Activated T-cell treated with anti-CD3 and anti-CD28 coated beads for 24 hours (primary cell): ENCODE measurements around the gene MTMR1.
A peak's percentile ranks its signal among the peaks of the same experiment; 100 is the strongest.

Experiments
- DNase-seq: peaks from one replicate; pipeline ENCODE4 v3.0.0-alpha.2; 2020; ENCODE audit warnings: low read depth

MTMR1 gene

DNA sequence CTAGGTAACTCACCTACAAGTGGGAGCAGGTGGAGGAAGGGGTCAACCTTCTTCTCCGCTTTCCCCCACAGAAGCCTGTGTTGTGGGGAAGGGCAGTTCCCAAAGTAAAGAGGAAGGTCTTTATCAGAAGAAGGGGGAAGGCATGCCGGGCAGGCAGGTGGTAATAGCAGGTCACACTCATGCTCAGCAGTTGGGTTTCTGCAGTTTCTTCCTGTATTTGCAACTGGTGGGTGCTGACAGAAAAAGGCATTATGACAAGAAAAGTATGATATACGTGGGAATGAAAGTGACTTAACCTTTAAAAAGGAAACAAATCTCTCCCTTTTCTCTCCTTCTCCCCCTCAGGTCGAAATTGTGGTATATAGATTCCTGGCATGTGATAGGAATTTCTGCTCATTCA is 3.7 kb downstream of the MTMR1 start:
- no peak for DNase-seq

DNA sequence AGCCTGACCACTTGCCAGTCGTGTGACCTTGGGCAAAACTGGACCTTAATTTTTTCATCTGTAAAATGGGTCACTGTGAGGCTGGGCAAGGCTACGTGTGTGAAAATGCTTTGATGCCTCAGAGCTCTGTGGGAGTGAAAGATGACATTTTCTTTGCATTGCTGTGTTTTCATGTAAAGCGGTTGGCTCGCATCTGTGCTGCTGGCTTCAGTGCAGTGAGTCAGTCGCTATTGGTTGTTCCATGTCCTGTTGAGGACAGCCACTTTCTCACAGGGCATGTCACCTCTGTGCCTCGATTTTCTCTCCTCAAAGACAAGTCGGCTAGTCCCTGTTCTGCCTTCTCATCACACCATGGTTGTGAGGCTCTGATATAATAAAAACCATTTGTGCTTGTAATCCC is 4.4 kb downstream of the MTMR1 start:
- DNase-seq, result no peak

DNA sequence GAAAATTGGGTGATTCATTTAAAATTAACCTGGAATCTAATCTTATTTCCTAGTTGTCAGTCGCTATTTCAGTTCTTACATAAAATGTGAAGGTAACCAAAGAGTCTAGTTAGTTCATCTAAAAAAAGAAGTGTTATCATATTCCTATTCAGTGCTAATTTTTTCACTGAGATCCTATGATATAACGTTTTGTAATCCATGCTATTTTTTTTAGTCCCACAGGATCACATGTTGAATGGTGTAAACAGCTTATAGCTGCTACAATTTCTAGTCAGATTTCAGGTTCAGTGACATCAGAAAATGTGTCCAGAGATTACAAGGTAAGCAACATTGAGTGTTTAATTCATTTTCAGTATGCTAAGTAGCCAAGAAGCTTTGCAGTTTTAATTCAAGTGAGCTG is 5.8 kb downstream of the MTMR1 start:
- DNase-seq, result no peak

DNA sequence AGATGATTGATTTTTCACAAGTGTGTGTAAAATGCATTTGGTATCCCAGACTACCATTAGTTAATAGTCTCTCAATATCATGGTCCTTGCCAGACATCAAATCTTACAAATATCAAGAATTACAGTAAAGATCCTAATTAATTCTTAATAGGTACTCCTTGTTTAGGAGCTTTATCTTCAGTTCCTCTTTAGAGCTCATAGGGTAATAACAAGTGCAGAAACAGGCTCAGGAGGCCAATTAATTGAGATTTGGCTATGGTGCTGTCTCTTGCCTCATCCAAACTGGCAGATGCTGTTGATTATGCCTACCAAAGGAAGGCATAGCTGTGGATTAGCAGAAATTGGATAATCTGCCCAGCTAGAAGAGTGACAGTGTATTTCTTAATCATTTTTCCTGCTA is 6.9 kb downstream of the MTMR1 start:
- DNase-seq, result no peak

DNA sequence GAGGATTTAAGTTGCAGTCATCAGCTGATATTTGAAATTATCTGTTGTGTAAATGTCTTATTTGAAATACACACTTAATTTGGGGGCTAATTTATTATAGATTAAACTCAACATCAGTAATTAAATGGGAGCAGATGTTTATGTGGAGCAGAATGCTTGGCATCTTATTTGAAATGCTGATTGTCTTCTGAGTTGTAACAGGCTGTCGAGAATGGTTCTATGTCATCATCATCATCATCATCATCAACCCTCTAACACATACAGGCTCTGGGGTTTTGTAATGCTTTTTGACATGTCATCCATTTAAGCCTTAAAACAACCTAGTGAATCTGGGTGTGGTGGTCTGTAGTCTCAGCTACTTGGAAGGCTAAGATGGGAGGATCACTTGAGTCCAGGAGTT is 8.2 kb downstream of the MTMR1 start:
- no peak for DNase-seq

DNA sequence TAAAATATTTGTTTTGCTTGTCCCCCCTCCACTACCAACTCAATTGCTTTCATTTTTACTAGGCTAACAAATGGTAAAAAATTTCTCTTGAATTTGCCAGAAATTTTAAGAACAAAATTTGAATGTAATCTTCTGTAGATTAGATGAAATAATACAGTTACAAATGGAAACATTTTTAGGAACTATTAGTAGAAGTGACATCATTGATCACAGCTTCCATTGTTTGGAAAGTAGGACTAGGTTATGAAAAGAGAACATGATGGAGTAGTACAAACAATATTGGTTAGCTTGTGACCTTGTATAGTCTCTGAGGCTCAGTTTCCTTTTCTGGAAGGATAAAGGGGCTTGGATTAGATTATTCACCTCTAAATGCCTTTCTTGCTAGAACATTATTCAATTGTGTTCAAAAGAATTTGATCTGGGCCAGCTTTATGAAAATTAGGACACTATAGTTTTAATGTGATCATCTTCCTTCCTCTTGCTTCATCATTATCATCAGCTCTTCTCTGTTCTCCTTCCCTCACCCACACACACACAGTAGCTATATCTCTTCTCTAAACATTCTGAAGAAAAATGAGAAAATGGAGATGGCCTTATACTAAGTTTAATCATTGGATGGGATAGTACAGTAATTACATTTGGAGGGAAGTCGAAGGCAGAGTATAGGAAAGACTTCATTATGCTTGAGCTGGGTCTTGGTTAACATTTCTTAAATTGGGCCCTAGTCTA is 9.9 kb downstream of the MTMR1 start:
- DNase-seq, result no peak

DNA sequence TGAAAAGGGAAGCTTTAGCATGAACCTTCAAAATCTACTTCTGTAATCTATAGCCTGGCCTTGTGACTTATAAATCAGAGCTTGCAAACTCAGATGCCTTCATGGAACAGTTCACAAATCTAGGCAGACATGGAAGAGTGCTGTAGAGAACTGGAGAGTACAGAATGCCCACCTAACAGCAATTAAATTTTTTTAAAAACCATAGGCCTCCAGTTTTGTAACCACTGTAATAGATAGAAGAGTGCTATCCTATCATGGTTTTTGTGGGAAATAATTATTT is 10.4 kb downstream of the MTMR1 start:
- no peak for DNase-seq

DNA sequence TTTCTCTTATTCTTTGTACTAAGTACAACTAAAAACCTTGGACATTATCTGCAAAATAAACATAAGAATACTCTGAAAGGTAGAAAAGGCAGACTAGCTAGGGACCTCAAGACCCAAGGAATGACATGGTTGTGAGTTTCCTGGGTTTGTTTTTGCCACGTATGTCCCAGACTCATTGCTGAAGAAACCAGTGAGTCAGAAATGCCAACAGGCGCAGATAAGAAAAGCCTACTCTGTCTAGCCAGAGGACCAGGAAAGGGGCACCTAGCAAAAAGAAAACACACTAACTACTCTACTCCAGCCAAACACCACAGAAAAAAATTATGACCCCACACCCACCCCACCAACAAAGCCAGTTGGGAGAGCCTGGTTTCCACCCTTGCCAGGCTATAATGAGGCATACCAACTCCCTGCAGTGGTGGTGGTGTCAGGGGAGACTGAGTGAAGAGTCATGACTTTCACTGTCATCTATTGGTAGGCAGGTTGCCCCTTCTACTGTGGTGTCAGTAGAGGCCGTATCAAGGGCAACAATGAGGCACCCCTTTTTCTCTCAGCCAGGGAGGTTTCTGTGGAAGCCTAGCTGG is 10.9 kb downstream of the MTMR1 start:
- no peak for DNase-seq

DNA sequence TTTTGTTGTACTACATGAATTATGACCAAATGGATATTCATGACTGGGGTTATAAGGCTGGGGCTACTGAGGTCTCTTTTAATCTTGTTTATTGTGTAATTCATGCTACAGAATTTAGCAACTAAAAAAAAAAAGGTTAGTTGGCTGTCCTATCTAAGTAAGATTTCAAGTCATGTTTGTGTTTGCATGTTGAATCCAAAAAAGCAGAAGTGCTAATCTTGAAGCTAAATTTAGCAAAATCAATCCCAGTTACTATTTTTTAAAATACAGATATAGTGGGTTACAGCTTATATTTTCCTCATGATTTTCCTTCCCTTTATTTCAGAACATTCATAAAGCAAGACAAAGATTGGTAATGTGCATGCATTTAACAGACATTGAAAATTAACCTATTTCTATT is 19.4 kb downstream of the MTMR1 start:
- no peak for DNase-seq

DNA sequence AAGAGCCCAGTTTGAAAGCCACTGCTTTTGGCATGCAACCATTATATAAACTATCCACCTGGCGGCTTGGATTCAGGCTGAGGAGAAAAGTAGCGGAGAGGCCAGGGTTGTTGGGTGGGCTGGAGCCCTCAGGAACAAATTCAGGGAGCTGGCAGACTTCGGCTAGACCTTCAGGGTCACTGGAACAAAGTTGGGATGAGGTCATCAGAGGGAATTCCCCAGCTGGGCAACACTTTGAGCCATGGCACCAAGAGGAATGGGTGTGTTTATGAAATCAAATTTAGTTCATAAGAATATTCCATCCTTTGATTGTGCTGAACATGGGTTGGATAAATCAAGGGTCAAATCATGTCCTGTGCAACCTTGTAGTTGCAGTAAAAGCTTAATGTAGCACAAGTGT is 22.0 kb downstream of the MTMR1 start:
- no peak for DNase-seq

DNA sequence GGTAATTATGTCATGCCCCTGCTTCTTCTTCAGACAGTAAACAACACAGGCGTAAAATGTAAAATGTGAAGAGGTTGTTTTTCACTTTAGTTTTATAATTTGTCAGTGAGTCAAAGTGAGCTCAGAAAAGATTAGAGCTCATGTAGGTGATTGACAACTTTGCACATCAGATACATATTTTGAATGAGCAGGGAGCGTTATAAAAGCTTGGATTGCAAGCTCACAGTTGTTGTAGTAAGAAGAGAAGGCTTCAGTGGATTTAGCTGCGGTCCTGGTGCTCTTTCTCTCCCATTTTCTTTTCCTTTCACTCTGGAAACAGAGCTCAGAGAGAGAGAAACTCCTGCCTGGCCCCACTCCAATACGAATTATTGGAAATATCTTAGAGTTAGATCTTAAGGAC is 26.4 kb downstream of the MTMR1 start:
- no peak for DNase-seq

DNA sequence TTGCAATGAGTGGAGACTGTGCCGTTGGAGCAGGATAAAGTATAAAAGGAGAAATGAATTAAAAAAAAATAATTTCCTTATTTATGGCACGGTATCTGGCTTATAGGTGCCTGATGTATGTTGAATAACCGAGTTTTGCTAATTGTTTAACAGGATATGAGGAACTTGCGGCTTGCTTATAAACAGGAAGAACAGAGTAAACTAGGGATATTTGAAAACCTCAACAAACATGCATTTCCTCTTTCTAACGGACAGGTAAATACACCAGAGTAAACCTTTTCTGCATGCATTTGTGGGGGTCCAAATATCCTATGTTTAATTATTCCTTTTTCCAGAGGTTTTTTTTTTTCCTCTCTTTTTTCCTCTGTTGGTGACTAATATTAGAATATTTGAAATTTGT is 36.8 kb downstream of the MTMR1 start:
- no peak for DNase-seq

DNA sequence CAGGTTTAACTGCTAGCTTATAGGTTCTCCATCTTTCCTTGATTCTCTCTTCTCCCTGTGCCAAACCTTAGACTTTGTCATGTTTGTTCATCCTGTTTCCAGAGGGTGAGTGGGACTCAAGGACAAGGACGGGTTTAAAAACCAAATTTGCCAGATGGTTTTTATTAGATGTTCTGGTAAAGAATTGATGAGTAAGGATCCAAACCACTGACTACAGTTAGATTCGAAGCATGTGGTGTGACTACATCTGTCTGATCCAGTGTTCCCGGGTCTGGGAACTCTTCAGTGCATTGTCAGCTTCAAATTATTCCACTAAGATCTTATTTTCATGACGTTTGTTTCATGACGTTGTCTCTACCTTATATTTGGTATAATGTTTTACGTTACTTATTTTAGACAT is 37.5 kb downstream of the MTMR1 start:
- no peak for DNase-seq

DNA sequence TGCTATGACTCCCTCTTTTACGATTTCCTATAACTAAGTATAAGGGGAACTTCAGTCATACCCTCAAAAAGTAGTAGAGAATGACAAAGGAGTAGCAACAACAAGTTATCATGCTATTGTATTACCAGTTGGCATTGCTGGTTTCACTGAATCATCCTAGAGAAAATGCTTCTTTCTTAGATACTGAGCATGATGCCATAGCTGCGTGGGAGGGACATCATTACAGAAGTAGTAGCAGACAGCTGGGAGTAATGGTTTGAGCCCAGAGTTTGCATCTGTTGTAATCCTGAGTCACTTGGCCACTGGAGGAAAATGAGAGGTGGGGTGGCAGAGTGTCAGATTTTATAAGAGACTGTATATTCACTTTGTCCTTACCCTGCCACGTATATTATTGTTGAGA is 38.6 kb downstream of the MTMR1 start:
- DNase-seq, result peak; percentile 37

DNA sequence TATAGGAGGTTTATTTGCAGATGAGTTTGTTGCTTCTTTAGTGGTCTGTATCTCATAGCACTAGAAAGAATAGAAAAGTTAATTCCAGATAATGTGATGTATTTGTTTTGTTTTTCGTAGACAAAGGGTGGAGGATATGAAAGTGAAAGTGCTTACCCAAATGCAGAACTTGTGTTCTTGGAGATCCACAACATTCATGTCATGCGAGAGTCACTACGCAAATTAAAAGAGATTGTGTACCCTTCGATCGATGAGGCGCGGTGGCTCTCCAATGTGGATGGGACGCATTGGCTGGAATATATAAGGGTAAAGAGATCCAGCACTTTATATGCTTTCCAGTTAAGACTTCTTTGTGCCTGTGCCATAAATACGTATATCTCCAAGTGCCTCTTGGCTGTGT is 43.3 kb downstream of the MTMR1 start:
- DNase-seq, result no peak

DNA sequence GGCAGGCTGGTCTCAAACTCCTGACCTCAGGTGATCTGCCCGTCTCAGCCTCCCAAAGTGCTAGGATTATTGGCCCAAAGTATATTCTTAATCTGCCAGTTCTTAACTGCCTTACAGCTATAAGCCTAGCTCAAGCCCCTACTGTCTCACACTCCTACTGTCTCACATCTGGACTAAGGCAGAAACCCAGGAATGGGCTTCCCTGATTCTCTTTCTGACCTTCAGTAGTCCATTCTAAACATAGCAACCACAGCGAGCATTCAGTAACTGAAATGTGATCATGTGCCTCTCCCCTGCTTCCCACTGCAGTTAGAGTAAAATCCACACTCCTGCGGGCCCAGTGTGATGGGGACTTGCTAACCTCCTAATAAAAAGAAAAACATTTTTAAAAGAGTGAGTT is 58.9 kb downstream of the MTMR1 start:
- no peak for DNase-seq

DNA sequence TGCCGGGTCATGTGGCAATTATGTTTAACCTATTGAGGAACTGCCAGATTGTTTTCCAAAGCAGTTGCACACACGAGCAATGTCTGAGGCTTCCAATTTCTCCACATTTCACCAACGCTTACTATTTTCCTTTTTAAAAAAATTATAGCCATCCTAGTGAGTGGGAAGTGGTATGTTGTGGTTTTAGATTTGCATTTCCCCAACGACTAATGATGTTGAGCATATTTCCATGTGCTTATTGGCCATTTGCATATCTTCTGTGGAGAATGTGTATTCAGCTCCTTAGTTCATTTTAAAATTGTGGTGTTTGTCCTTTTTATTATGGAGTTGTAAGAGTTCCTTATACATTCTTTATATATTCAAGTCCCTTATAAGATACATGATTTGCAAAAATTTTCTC is 60.2 kb downstream of the MTMR1 start:
- no peak for DNase-seq

DNA sequence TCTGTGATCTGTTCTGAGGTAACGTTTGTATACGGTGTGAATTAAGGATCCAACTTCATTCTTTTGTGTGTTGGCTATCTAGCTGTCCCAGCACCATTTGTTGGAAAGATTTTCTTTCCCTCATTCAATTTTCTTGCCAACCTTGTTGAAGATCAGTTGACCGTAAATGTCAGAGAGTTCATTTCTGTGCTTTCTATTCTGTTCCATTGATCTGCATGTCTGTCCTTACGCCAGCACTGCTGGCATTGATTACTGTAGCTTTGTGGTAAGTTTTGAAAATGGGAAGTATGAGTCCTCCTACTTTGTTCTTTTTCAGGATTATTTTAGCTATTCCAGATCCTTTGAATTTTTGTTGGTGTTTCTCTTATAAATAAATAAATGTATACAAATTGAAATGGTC is 60.8 kb downstream of the MTMR1 start:
- no peak for DNase-seq

DNA sequence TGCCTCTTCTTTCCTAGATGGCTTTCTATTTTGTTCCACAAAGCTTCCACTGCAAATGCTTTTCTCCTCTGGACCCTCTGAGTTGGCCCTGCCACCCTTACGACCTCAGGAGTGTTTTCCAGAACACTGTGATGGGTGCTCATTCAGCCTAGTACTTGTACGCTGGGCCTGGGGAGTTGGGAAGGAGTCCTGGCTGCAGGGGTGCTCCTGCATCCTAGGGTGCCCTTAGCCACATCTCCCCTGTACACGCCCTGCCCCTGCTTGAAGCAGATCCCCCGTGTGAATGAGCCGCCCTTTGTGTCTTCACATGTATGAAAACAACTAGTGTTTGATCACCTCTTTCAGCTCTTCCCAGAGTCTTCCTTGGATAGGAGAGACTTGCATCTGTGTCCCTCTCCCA is 64.2 kb downstream of the MTMR1 start:
- no peak for DNase-seq

DNA sequence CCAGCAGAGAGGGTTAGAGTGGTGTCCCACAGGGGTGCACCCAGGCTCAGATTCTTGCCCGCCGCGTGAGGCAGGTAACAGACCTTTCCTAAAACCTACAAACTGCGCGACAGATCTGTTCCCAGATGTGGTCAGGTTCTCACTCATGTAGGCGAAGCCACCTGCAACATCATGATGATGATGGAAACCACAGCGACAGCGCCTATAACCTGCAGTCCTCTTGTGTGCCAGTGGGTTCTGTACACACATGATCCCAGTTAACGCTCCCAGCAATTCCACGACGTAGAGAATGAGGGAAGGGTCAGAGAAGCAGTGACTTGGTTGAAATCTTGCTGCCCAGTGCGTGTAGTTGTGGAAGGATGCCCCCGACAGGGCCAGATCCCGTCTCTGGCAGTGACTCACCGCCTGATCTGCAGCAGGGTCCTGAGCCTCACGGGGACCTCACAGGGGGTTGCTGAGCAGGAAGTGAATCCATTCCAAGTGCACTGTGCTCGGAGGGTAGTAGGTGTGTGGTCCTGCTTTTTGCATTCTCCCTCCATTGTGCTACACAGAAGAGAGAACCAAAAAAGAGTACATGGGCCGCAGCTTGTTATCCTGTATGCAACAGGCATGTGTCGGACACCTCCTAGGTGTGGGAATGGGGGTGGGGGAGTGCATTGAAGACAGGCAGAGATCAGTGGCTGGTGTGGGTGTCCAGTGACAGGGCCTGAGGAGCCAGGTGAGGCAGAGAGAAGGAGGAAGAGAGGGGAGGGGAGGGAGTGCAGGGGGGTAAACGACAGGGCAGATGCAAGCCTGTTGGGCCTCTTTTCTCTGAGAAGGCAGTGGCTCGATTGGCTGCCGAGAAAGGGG is 66.6 kb downstream of the MTMR1 start:
- DNase-seq, result no peak

DNA sequence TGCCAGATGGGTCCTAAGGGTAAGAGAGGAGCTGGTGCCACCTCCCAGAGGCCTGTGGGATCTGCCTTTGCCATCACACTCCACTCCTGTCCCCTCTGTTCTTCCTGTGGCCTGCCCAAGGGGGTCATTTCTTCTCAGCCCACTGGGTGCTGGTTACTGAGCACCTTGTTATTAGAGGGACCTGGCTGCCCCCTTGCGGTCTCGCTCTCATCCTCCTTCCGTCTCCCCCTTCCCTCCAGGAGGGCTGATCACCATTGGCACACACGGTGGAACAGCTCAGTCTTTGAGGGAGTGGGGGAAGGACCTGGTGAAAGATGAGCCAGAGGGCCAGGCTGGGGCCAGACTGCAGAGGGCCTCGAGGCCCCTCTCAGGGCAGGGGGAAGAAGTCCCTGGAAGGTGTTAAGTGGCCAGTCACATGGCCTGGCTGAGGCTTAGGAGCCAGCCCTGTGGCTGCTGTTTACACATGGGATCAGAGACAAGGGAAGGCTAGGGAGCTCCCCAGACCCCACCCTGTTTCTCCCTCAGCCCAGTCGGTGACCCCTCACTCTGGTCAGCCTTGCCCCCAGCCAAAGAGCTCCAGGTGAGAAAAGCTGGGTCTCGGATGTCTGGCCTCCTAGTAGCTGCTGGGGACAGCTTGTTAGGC is 68.1 kb downstream of the MTMR1 start:
- no peak for DNase-seq

DNA sequence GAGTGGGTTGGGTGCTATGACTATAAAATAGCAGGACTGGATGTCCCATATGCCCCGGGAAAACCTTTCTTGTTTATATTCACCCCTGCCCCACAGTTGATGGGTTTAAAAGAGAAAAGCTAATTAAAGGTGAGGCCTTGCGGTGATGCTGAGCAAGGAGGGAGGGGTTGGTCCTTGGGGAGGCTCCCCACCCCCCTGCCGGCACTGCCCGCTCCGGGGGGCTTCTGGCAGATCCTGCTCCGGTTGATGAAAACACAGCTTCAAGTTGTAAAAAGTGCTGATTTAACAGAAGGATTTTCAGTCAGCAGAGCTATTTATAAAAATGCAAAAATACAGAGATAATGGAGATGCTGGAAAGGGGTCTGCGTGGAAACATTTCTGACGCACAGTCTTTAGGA is 68.6 kb downstream of the MTMR1 start:
- DNase-seq, result no peak
